HG02642 (cell line): Measurements from ENCODE around the gene DGLUCY.
"Not testable (repeated sequence)": the region's sequence is repeated elsewhere in the genome, so short reads cannot be mapped to it uniquely, and the experiment has no call there.

ENCODE experiments used
- ATAC-seq: cut with Tn5 transposase; IDR thresholded peaks from one replicate; pipeline ENCODE4 v1.9.1; 2021; ENCODE audit warnings: mild to moderate bottlenecking; ENCODE audit not compliant: unreplicated experiment, poor library complexity

The DGLUCY gene

DNA sequence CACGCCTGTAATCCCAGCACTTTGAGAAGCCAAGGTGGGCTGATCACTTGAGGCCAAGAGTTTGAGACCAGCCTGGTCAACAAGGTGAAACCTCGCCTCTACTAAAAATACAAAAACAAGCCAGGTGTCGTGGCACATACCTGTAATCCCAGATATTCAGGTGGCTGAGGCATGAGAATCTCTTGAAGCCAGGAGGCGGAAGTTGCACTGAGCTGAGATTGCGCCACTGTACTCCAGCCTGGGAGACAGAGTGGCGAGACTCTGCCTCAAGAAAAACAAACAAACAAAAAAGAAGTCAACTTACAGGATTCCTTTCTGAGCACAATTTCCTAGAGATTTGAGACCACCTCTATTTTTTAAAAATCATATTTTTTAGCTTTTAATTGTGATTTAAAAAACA, 45.3 kb downstream of the DGLUCY start:
- no peak for ATAC-seq

DNA sequence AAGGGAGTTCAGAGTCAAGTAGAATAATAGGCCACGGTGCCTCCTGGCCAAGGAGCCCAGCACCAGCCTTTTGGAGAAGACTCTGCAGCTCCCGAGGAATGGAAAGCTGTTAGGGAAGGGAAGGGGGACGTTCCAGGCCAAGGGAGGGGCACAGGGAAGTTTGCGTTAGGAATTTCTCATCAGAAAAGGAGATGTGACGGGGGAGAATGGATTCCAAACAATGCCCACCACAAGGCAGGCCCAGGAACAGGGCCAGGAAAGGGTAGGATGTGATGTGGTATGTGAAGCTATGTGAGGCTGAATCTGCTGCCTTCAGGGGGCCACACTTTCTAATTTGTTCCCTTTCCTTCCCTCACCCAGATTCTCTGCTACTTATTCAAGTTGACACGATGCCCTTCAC, 46.0 kb downstream of the DGLUCY start:
- no peak for ATAC-seq

DNA sequence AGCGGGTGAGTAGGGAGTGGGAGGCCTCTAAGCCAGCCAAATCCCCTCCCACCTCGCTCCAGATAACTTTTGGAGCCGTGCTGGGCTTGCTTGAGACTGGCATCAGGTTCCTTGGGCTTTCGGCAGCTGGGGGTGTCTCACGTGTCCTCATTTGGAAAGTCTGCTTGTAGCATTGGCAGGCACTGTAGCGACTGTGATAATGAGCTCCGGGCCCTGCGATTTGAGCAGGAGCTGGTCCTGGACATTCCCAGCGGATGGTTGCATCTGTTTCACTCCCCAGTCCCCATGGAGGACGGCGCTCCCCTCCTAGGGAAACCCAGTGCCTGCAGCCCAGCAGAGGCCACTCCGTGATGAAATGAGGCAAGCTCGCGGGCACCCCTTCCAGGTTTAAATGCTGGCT, 49.4 kb downstream of the DGLUCY start:
- no peak for ATAC-seq

DNA sequence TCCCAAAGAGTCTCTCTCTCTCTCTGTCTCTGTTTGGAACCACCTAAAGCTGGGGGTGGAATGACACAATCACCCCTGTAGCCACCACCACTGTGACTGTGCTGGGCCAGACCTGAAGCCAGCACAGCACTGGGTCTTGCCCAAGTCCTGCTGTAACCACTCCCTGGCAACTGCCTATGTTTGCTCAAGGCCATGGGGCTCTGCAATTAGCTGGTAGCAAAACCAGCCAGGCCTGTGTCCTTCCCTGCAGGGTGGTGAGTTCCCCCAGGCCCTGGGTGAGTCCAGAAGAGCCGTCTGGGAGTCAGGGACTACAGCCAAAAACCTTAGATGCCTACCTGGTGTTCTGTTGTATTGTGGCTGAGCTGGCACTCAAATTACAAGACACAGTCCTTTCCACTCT, 50.8 kb downstream of the DGLUCY start:
- ATAC-seq = no peak

DNA sequence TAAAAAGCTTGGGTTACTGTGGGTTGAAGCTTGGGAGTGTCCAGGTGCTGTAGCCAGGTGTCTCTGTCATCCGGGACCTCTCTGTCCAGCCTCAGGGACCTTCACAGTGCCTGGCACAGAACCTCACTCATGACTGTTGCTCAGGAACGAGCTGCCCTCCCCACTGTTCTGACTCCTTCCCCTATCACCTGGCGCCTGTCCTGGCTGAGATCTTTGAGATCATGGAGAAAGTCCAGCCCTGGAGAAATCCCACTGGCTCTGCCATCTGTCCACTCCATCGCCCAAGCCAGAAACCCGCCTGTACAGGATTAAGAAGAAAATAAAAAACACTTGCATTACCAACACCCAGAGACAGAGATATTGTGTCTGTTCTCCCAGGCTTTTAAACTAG, 53.5 kb downstream of the DGLUCY start:
- no peak for ATAC-seq

DNA sequence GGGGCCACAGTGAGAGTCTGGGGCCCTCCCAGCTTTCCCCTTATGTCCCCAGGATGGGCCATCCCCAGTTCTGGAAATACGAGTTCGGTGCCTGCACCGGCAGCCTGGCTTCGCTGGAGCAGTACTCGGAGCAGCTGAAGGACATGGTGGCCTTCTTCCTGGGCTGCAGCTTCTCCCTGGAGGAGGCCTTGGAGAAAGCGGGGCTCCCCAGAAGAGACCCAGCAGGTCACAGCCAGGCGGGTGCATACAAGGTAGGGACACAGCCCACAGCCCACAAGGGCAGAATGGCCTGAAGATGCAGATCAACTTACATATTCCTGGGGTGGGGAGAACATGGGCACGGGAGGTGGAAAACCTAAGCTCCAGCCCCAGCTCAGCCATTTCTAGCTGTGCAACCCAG, 56.1 kb downstream of the DGLUCY start:
- no peak for ATAC-seq

DNA sequence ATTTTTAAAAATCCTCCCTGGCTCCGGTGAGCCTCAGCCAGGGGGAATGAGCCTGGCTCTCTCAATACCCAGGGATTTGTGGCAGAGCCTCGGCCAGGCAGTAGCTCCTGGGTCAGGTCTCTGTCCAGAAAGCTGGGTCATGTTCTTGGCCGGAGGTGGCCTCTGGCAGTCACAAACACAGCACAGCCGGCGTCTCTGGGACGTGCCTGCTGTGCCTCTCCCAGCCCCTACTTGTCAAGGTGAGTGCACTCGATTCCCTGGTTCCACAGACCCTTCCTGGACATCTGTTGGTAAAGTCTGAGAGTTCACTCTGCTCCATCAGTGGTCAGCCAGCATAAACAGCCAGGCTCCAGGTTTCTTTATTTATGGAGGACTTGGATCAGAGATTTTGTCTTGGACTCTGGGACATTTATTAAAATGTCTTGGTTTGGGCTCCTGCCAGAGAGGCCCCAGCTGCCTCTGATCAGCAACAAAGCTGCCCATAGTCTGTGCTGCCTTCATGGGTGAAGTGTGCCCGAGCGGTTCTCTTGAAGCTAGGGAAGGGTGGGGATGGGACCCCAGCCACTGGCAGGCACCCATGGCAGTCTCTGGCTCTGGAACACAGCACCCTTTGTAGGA, 56.7 kb downstream of the DGLUCY start:
- ATAC-seq = no peak

DNA sequence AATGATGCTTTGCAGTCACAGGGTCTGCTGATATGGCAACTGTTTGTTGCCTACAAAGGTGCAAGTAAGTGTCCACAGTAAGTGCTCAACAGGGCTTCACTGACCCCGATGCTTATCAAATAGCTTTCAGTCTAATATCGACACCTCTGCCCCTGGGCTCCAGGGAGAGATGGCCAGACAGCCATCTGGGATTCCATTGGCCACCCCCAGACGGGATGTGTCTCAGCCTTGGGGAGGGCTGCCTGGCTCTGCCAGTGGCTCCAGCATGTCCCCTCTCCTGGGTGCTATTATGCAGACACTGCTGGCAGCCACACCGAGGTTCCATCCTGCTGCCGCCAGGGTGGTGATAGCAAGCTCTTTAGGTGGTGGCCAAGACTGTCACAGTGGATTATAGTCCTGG, 57.4 kb downstream of the DGLUCY start:
- ATAC-seq = no peak

DNA sequence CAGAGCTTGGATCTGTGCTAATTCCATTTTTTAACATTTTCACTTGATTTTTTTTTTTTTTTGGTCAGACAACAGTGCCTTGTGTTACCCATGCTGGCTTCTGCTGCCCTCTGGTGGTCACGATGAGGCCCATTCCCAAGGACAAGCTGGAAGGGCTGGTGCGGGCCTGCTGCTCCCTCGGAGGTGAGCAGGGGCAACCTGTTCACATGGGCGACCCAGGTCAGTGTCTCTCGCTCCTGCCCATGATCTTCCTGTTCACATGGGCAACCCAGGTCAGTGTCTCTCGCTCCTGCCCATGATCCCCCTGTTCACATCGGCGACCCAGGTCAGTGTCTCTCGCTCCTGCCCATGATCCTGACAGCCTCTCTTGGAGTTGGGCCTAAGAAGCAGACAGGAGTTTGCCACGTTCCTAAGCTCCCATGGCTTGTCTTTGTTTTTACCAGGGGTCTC, 59.4 kb downstream of the DGLUCY start:
- no peak for ATAC-seq

DNA sequence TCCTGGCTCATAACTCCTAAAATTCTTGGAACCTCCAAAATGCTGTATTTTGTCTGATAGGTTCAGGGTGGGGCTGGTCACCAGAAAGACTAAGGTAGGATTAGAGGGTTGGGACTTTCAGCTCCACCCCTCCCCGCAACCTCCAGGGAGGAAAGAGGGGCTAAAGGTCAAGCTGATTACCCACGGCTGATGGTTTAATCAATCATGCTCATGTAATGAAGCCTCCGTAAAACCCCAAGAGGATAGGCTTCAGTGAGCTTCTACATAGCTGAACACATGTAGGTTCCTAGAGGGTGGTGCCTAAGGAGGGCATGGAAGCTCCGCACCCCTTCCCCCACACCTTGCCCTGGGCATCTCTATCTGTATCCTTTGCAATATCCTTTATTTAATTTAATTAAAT, 60.0 kb downstream of the DGLUCY start:
- ATAC-seq = no peak

DNA sequence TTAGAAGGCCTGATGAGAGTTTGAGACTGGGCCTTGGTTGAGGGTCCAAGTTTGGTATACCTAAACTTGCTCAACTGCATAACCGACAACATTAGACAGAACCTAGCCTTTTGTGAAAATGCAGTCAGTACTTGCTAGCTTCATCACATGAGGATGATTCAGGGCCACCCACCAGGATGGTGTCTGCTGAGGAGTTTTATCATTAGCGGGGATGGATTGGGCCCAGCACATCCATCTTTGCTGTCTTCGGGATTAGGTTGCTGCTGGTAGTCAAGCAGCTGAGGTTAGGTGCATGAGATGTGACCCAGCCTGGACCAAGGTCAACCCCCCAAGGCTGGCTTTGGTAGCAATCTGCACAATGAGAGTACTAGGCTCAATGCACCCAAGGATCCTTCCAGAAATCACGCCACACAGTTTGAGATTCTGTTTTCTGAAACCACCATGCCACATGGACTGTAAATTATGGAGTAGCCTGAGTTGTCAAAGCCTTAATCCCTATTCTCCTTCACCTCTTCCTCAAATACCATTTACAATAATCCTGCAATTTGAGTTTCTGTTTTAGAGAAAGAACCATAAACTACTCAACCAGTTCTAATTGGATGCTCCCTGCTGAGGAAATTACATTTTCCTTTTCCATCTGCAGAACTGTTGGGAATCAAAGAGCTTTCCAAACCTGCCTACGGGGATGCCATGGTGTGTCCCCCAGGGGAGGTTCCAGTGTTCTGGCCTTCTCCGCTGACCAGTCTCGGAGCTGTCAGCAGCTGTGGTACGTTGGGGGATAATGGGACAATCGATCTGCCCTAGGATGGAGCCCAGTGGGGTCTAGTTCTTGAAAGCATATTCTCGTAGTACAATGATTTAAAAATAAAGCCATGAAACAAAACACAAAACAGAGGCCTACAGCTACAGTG, 61.7 kb downstream of the DGLUCY start:
- ATAC-seq = no peak

DNA sequence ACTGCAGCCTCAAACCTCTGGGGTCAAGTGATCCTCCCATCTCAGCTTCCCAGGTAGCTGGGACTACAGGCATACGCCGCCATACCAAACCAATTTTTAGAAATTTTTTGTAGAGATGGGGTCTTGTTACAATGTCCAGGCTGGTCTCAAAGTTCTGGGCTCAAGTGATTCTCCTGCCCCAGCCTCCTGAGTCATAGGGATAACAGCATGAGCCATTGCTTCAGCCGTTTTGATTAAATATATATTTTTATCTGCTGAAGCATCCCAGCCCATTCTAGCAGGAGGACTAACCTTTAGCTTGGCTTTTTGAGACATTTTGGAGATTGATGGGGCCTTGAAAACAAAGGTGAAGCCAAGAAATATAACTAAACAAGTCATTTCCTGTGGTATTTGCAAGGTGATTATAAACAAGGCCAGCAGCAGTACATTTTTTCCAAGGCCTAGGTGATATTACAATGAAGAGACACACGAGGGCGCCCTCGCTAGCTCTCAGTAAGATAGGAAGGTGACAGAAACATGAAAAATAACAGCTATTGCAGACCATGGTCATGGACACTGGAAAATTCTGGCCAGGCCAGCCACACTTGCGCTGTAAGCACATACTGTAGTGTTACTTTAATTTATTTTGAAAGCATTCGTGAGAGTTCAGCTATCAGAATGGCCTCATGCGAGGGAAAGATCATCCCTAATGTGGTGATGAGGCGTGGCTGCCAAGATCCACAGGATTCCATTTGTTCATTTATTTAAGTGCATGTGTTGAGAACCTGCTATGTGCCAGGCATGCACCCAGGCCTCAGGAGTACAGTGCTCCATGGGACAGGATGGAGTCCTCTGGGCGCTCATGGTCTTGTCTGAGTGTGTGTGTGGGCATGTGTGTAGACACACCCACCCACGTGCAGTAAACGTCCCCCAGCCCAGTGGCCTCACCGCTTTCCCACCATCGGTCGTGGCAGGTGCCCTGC, 63.5 kb downstream of the DGLUCY start:
- peak; percentile 46 for ATAC-seq

DNA sequence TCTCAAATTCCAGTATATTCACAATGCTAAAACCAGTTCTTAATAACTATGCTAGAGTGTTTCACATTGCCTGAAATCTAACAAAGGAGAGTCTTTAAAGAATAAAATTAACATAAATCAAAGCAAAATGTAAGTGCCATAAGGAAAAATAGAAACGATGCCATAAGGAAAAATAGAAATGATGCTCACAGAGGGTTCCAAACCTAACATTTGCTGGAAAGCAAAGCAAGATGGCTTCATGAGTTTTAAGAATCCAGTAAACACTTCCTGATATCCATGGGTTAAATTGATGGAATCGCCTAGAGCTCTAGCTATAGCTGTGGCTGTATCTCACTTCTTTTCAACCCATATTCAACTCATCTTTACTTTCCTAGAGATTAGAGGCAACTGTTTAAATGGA, 66.7 kb downstream of the DGLUCY start:
- no peak for ATAC-seq

DNA sequence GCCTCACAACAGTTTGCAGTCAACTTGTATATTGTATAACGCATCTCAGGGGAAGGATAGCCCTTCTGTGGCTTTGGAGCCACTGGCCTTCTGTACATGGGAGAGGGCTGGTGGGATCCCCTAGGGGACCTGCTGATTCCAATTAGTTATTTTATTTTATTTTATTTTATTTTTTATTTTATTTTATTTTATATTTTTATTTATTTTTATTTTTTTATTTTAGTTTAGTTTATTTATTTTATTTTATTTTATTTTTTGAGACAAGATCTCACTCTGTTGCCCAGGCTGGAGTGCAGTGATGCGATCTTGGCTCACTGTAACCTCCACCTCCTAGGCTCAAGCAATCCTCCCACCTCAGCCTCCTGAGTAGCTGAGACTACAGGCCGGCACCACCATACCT, 68.9 kb downstream of the DGLUCY start:
- not testable (repeated sequence) for ATAC-seq

DNA sequence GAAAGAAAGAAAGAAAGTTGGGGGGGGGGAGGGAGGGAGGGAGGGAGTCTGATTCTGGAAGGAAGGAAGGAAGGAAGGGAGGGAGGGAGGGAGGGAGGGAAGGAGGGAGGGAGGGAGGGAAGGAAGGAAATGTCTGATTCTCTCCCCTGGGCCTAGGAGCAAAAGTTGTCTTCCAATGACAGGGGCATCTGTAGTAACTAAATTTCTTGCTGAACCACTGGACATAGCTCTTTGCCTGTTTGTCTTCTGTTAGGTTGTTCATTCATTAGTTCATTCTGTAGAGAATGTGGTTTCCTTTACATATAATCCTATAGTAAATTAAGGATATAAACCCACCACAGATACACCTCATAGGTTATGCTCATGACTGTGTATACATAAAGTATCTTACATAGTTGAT, 70.7 kb downstream of the DGLUCY start:
- ATAC-seq = no peak

DNA sequence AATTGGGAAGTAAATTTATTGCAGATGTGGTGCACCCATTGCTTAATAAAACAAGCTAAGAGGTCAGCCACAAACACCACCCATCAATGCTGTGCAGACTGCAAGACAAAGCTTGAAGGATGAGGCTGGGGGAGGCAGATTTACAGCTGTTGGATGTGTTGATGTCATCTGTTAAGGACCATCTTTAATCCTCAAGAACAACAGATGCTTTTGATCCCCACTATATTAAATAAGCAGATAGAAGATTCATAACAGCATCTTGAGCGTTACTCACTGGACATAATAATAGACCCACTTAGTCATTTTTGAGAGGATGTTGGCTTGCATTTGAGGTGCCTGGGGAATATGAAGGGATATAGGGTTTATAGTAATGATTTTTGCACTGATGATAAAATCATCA, 71.8 kb downstream of the DGLUCY start:
- no peak for ATAC-seq

DNA sequence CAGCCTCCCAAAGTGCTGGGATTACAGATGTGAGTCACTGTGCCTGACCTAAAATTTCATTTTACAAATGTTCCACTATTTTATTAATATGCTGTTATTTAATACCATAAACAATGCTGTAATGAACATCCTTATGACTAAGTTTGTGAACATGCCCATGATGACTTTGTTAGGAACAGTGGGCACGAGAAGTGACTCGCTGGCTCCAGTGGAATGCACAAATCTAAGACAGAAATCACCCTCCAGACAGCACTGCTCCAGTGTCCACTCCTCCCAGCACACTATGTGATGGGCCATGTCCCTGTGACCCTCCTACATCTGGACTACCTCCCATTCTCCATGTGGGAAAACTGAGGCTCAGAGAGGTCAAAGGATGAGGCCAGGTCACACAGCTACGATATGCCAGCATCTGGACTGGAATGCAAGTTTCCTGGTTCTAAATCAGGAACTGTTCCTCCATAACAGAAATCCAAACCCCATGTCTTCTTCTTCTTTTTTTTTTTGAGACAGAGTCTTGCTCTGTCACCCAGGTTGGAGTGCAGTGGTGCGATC, 72.7 kb downstream of the DGLUCY start:
- no peak for ATAC-seq

DNA sequence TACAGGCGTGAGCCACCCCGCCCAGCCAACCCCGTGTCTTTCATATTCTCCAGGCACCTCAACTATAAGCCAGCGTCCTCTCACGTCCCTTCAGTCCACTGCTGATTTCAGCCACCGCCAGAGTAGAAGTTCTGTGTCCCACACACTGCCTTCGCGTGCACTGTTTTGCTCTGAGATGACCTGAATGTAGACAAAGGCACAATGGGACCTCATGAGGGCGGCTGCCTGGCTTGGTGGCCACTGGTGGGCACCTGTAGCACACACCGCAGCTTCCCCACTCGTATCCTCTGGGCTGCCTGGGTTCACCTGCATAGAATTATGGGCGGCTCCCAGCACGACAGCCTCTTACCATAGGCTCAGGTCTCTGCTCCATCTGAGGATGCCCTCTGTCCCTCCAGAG, 73.4 kb downstream of the DGLUCY start:
- ATAC-seq = no peak

DNA sequence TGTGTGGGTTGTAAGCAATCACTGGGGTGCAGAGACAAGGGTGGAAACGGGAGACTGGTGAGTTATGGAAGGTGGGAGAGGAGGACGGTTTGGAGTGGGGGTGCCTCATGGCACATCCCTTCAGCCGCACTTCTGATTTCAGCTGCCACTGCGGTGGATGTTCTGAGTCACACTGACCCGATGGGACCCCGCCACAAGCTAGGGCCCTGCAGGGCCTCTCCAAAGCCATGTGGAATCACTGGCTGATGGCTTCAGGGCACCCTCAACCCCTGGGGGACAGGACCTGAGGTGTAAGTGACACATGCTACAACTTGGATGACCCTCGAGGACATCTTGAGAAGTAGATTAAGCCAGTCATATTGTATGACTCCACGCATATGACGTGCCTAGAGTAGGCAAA, 77.0 kb downstream of the DGLUCY start:
- no peak for ATAC-seq

DNA sequence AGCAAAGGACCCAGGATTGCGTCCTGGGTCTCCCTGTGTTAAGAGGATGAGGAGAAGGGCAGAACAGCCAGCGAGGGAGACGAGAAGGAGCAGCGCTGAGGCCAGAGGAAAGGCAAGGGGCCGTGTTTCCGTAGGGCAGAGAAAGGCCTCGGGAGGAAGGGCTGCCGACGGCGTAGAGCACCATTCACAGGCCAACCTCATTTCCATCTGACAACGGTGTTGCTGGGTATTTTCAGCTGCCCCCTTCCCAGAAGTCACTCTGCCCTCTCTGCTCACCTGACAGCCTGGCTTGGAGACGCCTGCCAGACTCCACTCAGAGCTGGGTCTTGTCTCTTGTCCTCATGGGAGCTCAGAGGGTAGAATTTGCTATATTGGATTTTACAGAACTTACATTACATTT, 79.2 kb downstream of the DGLUCY start:
- no peak for ATAC-seq

DNA sequence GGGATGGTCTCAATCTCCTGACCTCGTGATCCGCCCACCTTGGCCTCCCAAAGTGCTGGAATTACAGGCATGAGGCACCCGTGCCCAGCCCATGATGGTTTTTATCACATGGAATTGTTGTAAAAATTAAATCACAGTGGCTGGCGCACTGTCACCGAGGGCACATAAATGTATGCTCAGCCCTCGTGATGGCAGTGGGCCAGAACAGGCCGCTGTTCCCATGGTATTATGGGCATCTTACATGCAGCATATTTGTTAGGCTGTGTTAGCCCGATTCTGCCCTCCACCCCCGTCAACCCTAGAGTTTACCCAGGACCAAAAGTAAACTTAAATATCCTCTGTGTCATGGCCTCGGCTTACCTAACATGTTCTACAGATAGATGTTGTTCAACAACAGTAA, 82.0 kb downstream of the DGLUCY start:
- no peak for ATAC-seq
